Neural progenitor cell (in vitro differentiated cells): ENCODE data around the gene RTP5. TPM values are rescaled to one million over a fixed set of nuclear protein-coding genes. Genes with fewer than 3 reads are reported as not detected.

Source experiments
- DNase-seq: peaks from one replicate; pipeline ENCODE4 v3.0.0-alpha.2; 2016; ENCODE audit warnings: low spot score
- H2AFZ ChIP-seq: fragments of 200-600 bp; sonication (generic); replicated peaks from 2 replicates; pipeline ENCODE4 v1.6.1; 2016; ENCODE audit warnings: antibody characterized with exemption
- H3F3A ChIP-seq: fragments of 200-600 bp; sonication (generic); 2 replicates; pipeline ENCODE4 v1.6.1; 2016; ENCODE audit warnings: antibody characterized with exemption, low read depth
- H3K27ac ChIP-seq: fragments of 200-600 bp; sonication (generic); 2 replicates; pipeline ENCODE4 v1.5.1; 2016; ENCODE audit warnings: mild to moderate bottlenecking
- H3K27me3 ChIP-seq: fragments of 200-600 bp; sonication (generic); 2 replicates; pipeline ENCODE4 v1.6.1; 2016; ENCODE audit warnings: mild to moderate bottlenecking, moderate library complexity
- H3K36me3 ChIP-seq: fragments of 200-600 bp; sonication (generic); 2 replicates; pipeline ENCODE4 v1.5.1; 2016
- H3K4me1 ChIP-seq: fragments of 200-600 bp; sonication (generic); 2 replicates; pipeline ENCODE4 v1.6.1; 2016; ENCODE audit warnings: mixed run types
- H3K4me2 ChIP-seq: fragments of 200-600 bp; sonication (generic); 2 replicates; pipeline ENCODE4 v1.6.1; 2016
- H3K4me3 ChIP-seq: fragments of 200-600 bp; sonication (generic); 2 replicates; pipeline ENCODE4 v1.5.1; 2016
- H3K79me2 ChIP-seq: fragments of 200-600 bp; sonication (generic); 2 replicates; pipeline ENCODE4 v1.6.1; 2016; ENCODE audit warnings: low read depth
- H3K9ac ChIP-seq: fragments of 200-600 bp; sonication (generic); 2 replicates; pipeline ENCODE4 v1.6.1; 2016
- H3K9me3 ChIP-seq: fragments of 200-600 bp; sonication (generic); 2 replicates; pipeline ENCODE4 v1.5.1; 2016; ENCODE audit warnings: low read depth
- H4K20me1 ChIP-seq: fragments of 200-600 bp; sonication (generic); 2 replicates; pipeline ENCODE4 v1.6.1; 2016; ENCODE audit warnings: low read depth
- H3K27ac Mint-ChIP-seq: 3 replicates; pipeline ENCODE4 v1.8.0; 2021; ENCODE audit warnings: mixed read lengths
- H3K27me3 Mint-ChIP-seq: 2 replicates; pipeline ENCODE4 v1.8.0; 2022; ENCODE audit warnings: low read depth, mild to moderate bottlenecking, inconsistent platforms, moderate library complexity, mixed read lengths; ENCODE audit not compliant: insufficient read depth
- H3K36me3 Mint-ChIP-seq: 3 replicates; pipeline ENCODE4 v1.8.0; 2021; ENCODE audit warnings: mixed read lengths
- H3K4me1 Mint-ChIP-seq: 3 replicates; pipeline ENCODE4 v1.8.0; 2021; ENCODE audit warnings: mixed read lengths
- H3K4me3 Mint-ChIP-seq: 3 replicates; pipeline ENCODE4 v1.8.0; 2021; ENCODE audit warnings: mild to moderate bottlenecking, moderate library complexity, mixed read lengths
- H3K9me3 Mint-ChIP-seq: 3 replicates; pipeline ENCODE4 v1.8.0; 2020; ENCODE audit warnings: mixed read lengths
- CTCF ChIP-seq: fragments of 200-600 bp; sonication (generic); IDR thresholded peaks from 2 replicates; pipeline ENCODE4 v1.5.1; 2017; ENCODE audit warnings: antibody characterized with exemption, mild to moderate bottlenecking
- EZH2 ChIP-seq: fragments of 200-600 bp; sonication (generic); IDR thresholded peaks from 2 replicates; pipeline ENCODE4 v1.6.1; 2017; ENCODE audit warnings: antibody characterized with exemption, mild to moderate bottlenecking, moderate library complexity
- EZH2phosphoT487 ChIP-seq: fragments of 200-600 bp; sonication (generic); IDR thresholded peaks from 2 replicates; pipeline ENCODE4 v1.6.1; 2017; ENCODE audit warnings: antibody characterized with exemption
- total RNA-seq: library from RNA; depleted of rRNA; stranded (reverse); fragments of >200 nt; gene quantifications from 2 replicates; pipeline ENCODE4 v1.2.3, GENCODE V29; 2015; ENCODE audit warnings: low replicate concordance

The RTP5 gene
- total RNA-seq, 1 donor from 2014 or later = not detected

- peak overlapping the region; percentile 85 for H3K4me3 Mint-ChIP-seq
- H3K9me3 Mint-ChIP-seq = peaks cover 4% of the 10 kb centered on the region
- Histone ChIP-seq H3K9me3 (no peaks in the 10 kb centered on the region), H3K79me2 (no peaks in the 10 kb centered on the region), H2AFZ (peak overlapping the region; percentile 89), H3K9ac (no peak overlapping the region), H3K27me3 (no peaks in the 10 kb centered on the region), H3F3A (peaks cover 13% of the 10 kb centered on the region), H4K20me1 (no peaks in the 10 kb centered on the region), H3K4me1 (peaks cover 24% of the 10 kb centered on the region), H3K4me3 (peak overlapping the region; percentile 67), H3K27ac (no peak overlapping the region), H3K4me2 (peak overlapping the region; percentile 81), H3K36me3 (no peaks in the 10 kb centered on the region)
- no peaks in the 10 kb centered on the region for H3K36me3 Mint-ChIP-seq
- H3K4me1 Mint-ChIP-seq = peaks cover 19% of the 10 kb centered on the region
- peak overlapping the region; percentile 83 for H3K27ac Mint-ChIP-seq
- no peak for DNase-seq
- H3K27me3 Mint-ChIP-seq = peaks cover 19% of the 10 kb centered on the region
- TF ChIP-seq CTCF (no peak), EZH2phosphoT487 (no peak), EZH2 (no peak)
Observed at GRCh38 chr2:241880311-241881073, 11.0 kb downstream of the RTP5 start.

- H3K27ac ChIP-seq = no peak overlapping the region
- H3F3A ChIP-seq = peaks cover 15% of the 10 kb centered on the region
- Mint-ChIP-seq H3K4me3 (peak overlapping the region; percentile 75), H3K9me3 (peaks cover 4% of the 10 kb centered on the region), H3K4me1 (peaks cover 28% of the 10 kb centered on the region), H3K27me3 (peaks cover 19% of the 10 kb centered on the region), H3K36me3 (peaks cover 3% of the 10 kb centered on the region), H3K27ac (no peak overlapping the region)
- no peak overlapping the region for H2AFZ ChIP-seq
- H3K36me3 ChIP-seq = no peaks in the 10 kb centered on the region
- TF ChIP-seq CTCF (no peak), EZH2phosphoT487 (no peak), EZH2 (no peak)
- H3K9ac ChIP-seq = no peak overlapping the region
- H3K79me2 ChIP-seq = no peaks in the 10 kb centered on the region
- no peaks in the 10 kb centered on the region for H3K9me3 ChIP-seq
- H4K20me1 ChIP-seq = no peaks in the 10 kb centered on the region
- H3K4me3 ChIP-seq = peak overlapping the region; percentile 67
- DNase-seq = peak; percentile 43
- no peaks in the 10 kb centered on the region for H3K27me3 ChIP-seq
- peak overlapping the region; percentile 65 for H3K4me2 ChIP-seq
- peaks cover 31% of the 10 kb centered on the region for H3K4me1 ChIP-seq
Observed at GRCh38 chr2:241882091-241882625, 12.6 kb downstream of the RTP5 start.

GRCh38 chr2:241884951-241885290 is 15.4 kb downstream of the RTP5 start:
- Histone ChIP-seq H3K9me3 (no peaks in the 10 kb centered on the region), H3K27me3 (no peaks in the 10 kb centered on the region), H3K9ac (no peak overlapping the region), H3K4me3 (no peak overlapping the region), H2AFZ (no peak overlapping the region), H3F3A (peaks cover 25% of the 10 kb centered on the region), H4K20me1 (no peaks in the 10 kb centered on the region), H3K4me1 (peaks cover 31% of the 10 kb centered on the region), H3K79me2 (no peaks in the 10 kb centered on the region), H3K27ac (no peak overlapping the region), H3K36me3 (no peaks in the 10 kb centered on the region), H3K4me2 (no peak overlapping the region)
- peaks cover 37% of the 10 kb centered on the region for H3K4me1 Mint-ChIP-seq
- H3K27ac Mint-ChIP-seq = no peak overlapping the region
- H3K27me3 Mint-ChIP-seq = peaks cover 11% of the 10 kb centered on the region
- H3K4me3 Mint-ChIP-seq = no peak overlapping the region
- DNase-seq = no peak
- H3K9me3 Mint-ChIP-seq = peaks cover 22% of the 10 kb centered on the region
- TF ChIP-seq EZH2 (no peak), EZH2phosphoT487 (no peak), CTCF (no peak)
- peaks cover 7% of the 10 kb centered on the region for H3K36me3 Mint-ChIP-seq
